K562 (cell line): ENCODE measurements around the gene CMIP. TPM values are rescaled to one million over a fixed set of nuclear protein-coding genes. Genes with fewer than 3 reads are reported as not detected.

Source experiments
- BRCA1 ChIP-seq, 2 experiments: fragments of 450-650 bp in 1 of 2; sonication (generic) in 1 of 2; formaldehyde crosslinking in 1 of 2; IDR thresholded peaks; 2 replicates each; pipeline versions ENCODE4 v1.5.0 to v1.6.1; 2017 to 2020; ENCODE audit warnings: mild to moderate bottlenecking in 1 of 2, missing genetic modification reagents in 1 of 2
- ESRRA ChIP-seq: fragments of 450-650 bp; IDR thresholded peaks from 2 replicates; pipeline ENCODE4 v1.6.1; 2014; ENCODE audit warnings: low read depth, mild to moderate bottlenecking, moderate library complexity, borderline replicate concordance
- FUS ChIP-seq: fragments of 200-400 bp; formaldehyde crosslinking; optimal IDR thresholded peaks from 2 replicates; pipeline ENCODE3; 2017; ENCODE audit warnings: low read depth, low read length
- HIVEP1 ChIP-seq: fragments of 250-450 bp; sonication (Bioruptor Pico); IDR thresholded peaks from 2 replicates; pipeline ENCODE4 v1.4.0; 2020; ENCODE audit warnings: mild to moderate bottlenecking
- HNRNPLL ChIP-seq: fragments of 200-400 bp; formaldehyde crosslinking; IDR thresholded peaks from 2 replicates; pipeline ENCODE4 v1.6.1; 2017; ENCODE audit warnings: low read length, low read depth, mild to moderate bottlenecking; ENCODE audit not compliant: poor library complexity, severe bottlenecking
- MAFK ChIP-seq: IDR thresholded peaks from 2 replicates; pipeline ENCODE4 v1.6.1; 2011; ENCODE audit warnings: low read length, improper control_type of control experiment
- MCM2 ChIP-seq: fragments of 450-650 bp; IDR thresholded peaks from 2 replicates; pipeline ENCODE4 v1.6.1; 2017; ENCODE audit warnings: low read depth, mild to moderate bottlenecking
- PHB2 ChIP-seq: fragments of 450-650 bp; IDR thresholded peaks from 2 replicates; pipeline ENCODE4 v1.6.1; 2017; ENCODE audit warnings: low read depth
- PHF20 ChIP-seq: fragments of 450-650 bp; IDR thresholded peaks from 2 replicates; pipeline ENCODE4 v1.6.1; 2018; ENCODE audit not compliant: partially characterized antibody
- PHF21A ChIP-seq: fragments of 450-650 bp; IDR thresholded peaks from 2 replicates; pipeline ENCODE4 v1.6.1; 2017; ENCODE audit warnings: low read depth, borderline replicate concordance
- POLR2AphosphoS5 ChIP-seq: IDR thresholded peaks from 2 replicates; pipeline ENCODE4 v1.6.1; 2011; ENCODE audit warnings: mild to moderate bottlenecking, low read depth, low read length, moderate library complexity; ENCODE audit not compliant: control insufficient read depth, insufficient read depth
- RAD51 ChIP-seq: fragments of 450-650 bp; IDR thresholded peaks from 2 replicates; pipeline ENCODE4 v1.7.1; 2016; ENCODE audit warnings: low read depth, mild to moderate bottlenecking, borderline replicate concordance
- SMAD2 ChIP-seq: fragments of 150-350 bp; IDR thresholded peaks from 2 replicates; pipeline ENCODE4 v1.6.1; 2014; ENCODE audit warnings: low read depth, mild to moderate bottlenecking, low read length
- SMAD4 ChIP-seq: fragments of 250-450 bp; sonication (Bioruptor Pico); conservative IDR thresholded peaks from 2 replicates; pipeline ENCODE4 v1.8.0; 2021; ENCODE audit warnings: inconsistent platforms, mild to moderate bottlenecking, moderate library complexity
- SMARCB1 ChIP-seq: IDR thresholded peaks from 2 replicates; pipeline ENCODE4 v1.6.1; 2011; ENCODE audit warnings: improper control_type of control experiment, low read depth; ENCODE audit not compliant: insufficient read length
- ZKSCAN3 ChIP-seq: fragments of 250-450 bp; sonication (Bioruptor Pico); IDR thresholded peaks from 2 replicates; pipeline ENCODE4 v1.4.0; 2020
- ZNF23 ChIP-seq: fragments of 250-450 bp; sonication (Bioruptor Pico); IDR thresholded peaks from 2 replicates; pipeline ENCODE4 v1.4.0; 2020; ENCODE audit warnings: mild to moderate bottlenecking
- ZNF384 ChIP-seq: IDR thresholded peaks from 2 replicates; pipeline ENCODE4 v1.6.1; 2012; ENCODE audit warnings: low read depth, low read length, improper control_type of control experiment
- ZNF583 ChIP-seq: fragments of 250-450 bp; sonication (Bioruptor Pico); IDR thresholded peaks from 2 replicates; pipeline ENCODE4 v1.4.0; 2020
- ZNF586 ChIP-seq: fragments of 450-650 bp; formaldehyde crosslinking; conservative IDR thresholded peaks from 2 replicates; pipeline ENCODE4 v1.4.0; 2020; ENCODE audit warnings: mild to moderate bottlenecking, moderate library complexity
- ZNF75A ChIP-seq: fragments of 450-650 bp; formaldehyde crosslinking; IDR thresholded peaks from 2 replicates; pipeline ENCODE4 v1.4.0; 2020; ENCODE audit warnings: mild to moderate bottlenecking
- ZNF77 ChIP-seq: fragments of 250-450 bp; sonication (Bioruptor Pico); IDR thresholded peaks from 2 replicates; pipeline ENCODE4 v1.5.0; 2020
- polyA plus RNA-seq, 8 experiments: library from polyadenylated mRNA; depleted of rRNA in 4 of 8; stranded (reverse) in 5 of 8; unstranded in 3 of 8; fragments of >200 nt; fragmentation: Nextera tagmentation in 2 of 8; fragmentation: Illumina TruSeq in 1 of 8; extraction: Ambion mirVana in 2 of 8; extraction: Trizol in 1 of 8; gene quantifications; 2 replicates each; pipeline versions ENCODE4 v1.2.1 to v1.2.3, GENCODE V29; 2011 to 2014; ENCODE audit warnings: inconsistent platforms in 1 of 8, missing spikeins in 1 of 8
- total RNA-seq, 7 experiments: library from RNA; depleted of rRNA in 6 of 7; stranded (reverse); fragments of >200 nt in 6 of 7; fragmentation: Illumina TruSeq in 2 of 7; extraction: Trizol in 2 of 7; gene quantifications; 2 replicates each; pipeline versions ENCODE4 v1.2.1 to v1.2.3, GENCODE V29; 2011 to 2021; ENCODE audit warnings: low replicate concordance in 1 of 7
- TF ChIP-seq, protein P1 (sequence below), 2 experiments: fragments of 150-350 bp in 1 of 2; IDR thresholded peaks; 2 replicates each; pipeline ENCODE4 v1.6.1; 2012 to 2016; ENCODE audit warnings: low read depth in 2 of 2, low read length in 2 of 2, mild to moderate bottlenecking in 1 of 2, moderate library complexity in 1 of 2

CMIP gene
- total and polyA plus RNA-seq, 9 of the 15 experiments (the other 6 are each of a cell fraction or from before 2014, with no cell fraction given), result 0.94 to 82.5 (median 10.3) TPM

DNA sequence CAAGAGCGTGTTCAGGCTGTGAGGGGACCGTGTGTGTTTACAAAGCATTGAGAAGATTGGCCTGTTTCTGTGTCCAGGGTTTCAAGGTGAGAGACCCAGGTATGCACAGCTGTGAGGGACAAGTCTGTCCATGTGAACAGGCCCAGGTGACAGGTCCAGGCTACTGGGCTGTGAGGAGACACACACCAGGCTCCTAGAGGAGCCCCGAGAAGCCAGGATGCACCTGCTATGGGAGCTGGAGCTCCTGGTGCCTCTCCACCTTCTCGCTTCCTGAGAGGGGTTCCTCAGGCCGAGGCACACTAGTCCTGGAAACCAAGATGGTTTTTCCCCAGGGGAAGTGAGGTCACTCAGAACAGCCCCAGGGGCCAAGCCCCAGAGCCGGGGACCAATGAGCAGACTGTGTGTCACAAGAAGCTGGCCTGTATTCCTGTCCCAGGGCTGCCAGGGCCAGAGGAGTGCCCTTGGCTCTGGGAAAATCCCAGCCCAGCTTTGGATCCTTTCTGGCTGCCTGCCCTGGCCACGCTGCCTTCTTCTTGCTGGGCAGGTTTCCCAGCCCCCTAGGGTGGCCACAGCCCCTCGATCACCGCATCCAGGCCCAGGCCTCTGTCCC lies 181.0 kb downstream of the CMIP start (continued):
- no peak for TF ChIP-seq HNRNPLL
- TF ChIP-seq POLR2AphosphoS5, result no peak
- no peak for TF ChIP-seq RAD51
- no peak for TF ChIP-seq ZKSCAN3
- TF ChIP-seq ZNF384, result no peak
- no peak for TF ChIP-seq SMARCB1
- TF ChIP-seq SMAD2, result no peak
- TF ChIP-seq PHF21A, result no peak
- TF ChIP-seq MAFK, result no peak
- 0 out of 2 replicates have a peak, but pooled peaks have one; percentile 9 for TF ChIP-seq ZNF583
- no peak for TF ChIP-seq ESRRA
- TF ChIP-seq ZNF77, result no peak
- TF ChIP-seq ZNF586 (CRISPR knock-in tag), result no peak
- TF ChIP-seq PHF20, result no peak
- TF ChIP-seq, protein P1, sequence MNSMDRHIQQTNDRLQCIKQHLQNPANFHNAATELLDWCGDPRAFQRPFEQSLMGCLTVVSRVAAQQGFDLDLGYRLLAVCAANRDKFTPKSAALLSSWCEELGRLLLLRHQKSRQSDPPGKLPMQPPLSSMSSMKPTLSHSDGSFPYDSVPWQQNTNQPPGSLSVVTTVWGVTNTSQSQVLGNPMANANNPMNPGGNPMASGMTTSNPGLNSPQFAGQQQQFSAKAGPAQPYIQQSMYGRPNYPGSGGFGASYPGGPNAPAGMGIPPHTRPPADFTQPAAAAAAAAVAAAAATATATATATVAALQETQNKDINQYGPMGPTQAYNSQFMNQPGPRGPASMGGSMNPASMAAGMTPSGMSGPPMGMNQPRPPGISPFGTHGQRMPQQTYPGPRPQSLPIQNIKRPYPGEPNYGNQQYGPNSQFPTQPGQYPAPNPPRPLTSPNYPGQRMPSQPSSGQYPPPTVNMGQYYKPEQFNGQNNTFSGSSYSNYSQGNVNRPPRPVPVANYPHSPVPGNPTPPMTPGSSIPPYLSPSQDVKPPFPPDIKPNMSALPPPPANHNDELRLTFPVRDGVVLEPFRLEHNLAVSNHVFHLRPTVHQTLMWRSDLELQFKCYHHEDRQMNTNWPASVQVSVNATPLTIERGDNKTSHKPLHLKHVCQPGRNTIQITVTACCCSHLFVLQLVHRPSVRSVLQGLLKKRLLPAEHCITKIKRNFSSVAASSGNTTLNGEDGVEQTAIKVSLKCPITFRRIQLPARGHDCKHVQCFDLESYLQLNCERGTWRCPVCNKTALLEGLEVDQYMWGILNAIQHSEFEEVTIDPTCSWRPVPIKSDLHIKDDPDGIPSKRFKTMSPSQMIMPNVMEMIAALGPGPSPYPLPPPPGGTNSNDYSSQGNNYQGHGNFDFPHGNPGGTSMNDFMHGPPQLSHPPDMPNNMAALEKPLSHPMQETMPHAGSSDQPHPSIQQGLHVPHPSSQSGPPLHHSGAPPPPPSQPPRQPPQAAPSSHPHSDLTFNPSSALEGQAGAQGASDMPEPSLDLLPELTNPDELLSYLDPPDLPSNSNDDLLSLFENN (IDR thresholded peaks at IDR 0.05; ENCODE audit: low read depth in 2 of 2, low read length in 2 of 2), result no peak
- TF ChIP-seq HIVEP1 (CRISPR knock-in tag), result no peak
- TF ChIP-seq SMAD4 (CRISPR knock-in tag), result no peak
- TF ChIP-seq BRCA1 (IDR thresholded peaks at IDR 0.05), result no peak
- TF ChIP-seq BRCA1 (CRISPR knock-in tag; IDR thresholded peaks at IDR 0.05), result no peak
- TF ChIP-seq MCM2, result no peak
- no peak for TF ChIP-seq PHB2
- TF ChIP-seq ZNF75A (CRISPR knock-in tag), result no peak
- TF ChIP-seq ZNF23, result no peak
- no peak for TF ChIP-seq FUS
